ENCODE measurements around the gene NCR2. TPM values are rescaled to one million over a fixed set of nuclear protein-coding genes. Genes with fewer than 3 reads are reported as not detected.

NCR2 gene
- total RNA-seq, 1 experiment from 2014 or later: not detected

Other genes starting within 250 kb of the NCR2 start
- not detected in 2 replicates for gene TREML1, start 181.3 kb upstream of the NCR2 start, total RNA-seq (2014; rRNA removed)
- not detected in 2 replicates for gene TREM2, start 172.5 kb upstream of the NCR2 start, total RNA-seq (2014; rRNA removed)
- gene TREML2, start 134.5 kb upstream of the NCR2 start, total RNA-seq (2014; rRNA removed): not detected in 2 replicates
- not detected in 2 replicates for gene TREML4, start 107.3 kb upstream of the NCR2 start, total RNA-seq (2014; rRNA removed)
- gene TREM1, start 48.9 kb upstream of the NCR2 start, total RNA-seq (2014; rRNA removed): 0.32 and 0.52 TPM in 2 replicates
- 4.2 and 4.6 TPM in 2 replicates for gene FOXP4, start 210.8 kb downstream of the NCR2 start, total RNA-seq (2014; rRNA removed)

Measured in LHCN-M2 (cell line).